HepG2 (cell line): ENCODE data around the gene NOX3. TPM values are rescaled to one million over a fixed set of nuclear protein-coding genes. Genes with fewer than 3 reads are reported as not detected.

ENCODE experiments used
- ATAC-seq: fragments of 200-7000 bp; cut with Tn5 transposase; 3 replicates; pipeline ENCODE4 v1.9.1; 2020; ENCODE audit warnings: mild to moderate bottlenecking, moderate library complexity
- BruUV-seq: library from RNA; stranded (reverse); fragments of 400-500 nt; replicated peaks from 2 replicates; lab custom pipeline; 2021; lab: Mats Ljungman, UMichigan
- CTCF ChIA-PET: fragments of 300-600 bp; formaldehyde crosslinking; extraction: SDS; loops from one replicate; lab custom pipeline; 2021; ENCODE audit warnings: low total read pairs, inconsistent platforms, low intra/inter-chr PET ratio; lab: Yijun Ruan, JAX
- POLR2A ChIA-PET: fragments of 350-600 bp; sonication (Branson Sonifier 250); formaldehyde crosslinking; loops from one replicate; lab custom pipeline; 2020; ENCODE audit warnings: antibody characterized with exemption, inconsistent platforms; lab: Yijun Ruan, JAX
- DNase-seq: peaks from one replicate; pipeline ENCODE4 v3.0.0-alpha.2; 2015; ENCODE audit warnings: low spot score
- FAIRE-seq: peaks from 3 replicates; lab custom pipeline; 2011; peaks lifted over from hg19 to GRCh38; lab: Jason Lieb, UNC
- H2AFZ ChIP-seq: one replicate; pipeline ENCODE4 v1.6.1; 2011; ENCODE audit warnings: low read length, inconsistent platforms
- H3K27ac ChIP-seq: fragments of 300-600 bp; 3 replicates; pipeline ENCODE4 v1.8.0; 2011; ENCODE audit warnings: mixed run types, mild to moderate bottlenecking, mixed read lengths, low read length, inconsistent platforms; ENCODE audit not compliant: insufficient read depth; ENCODE audit errors: extremely low read length
- H3K27me3 ChIP-seq, 2 experiments: fragments of 200-600 bp in 1 of 2; 2 replicates in 1 of 2; 3 replicates in 1 of 2; pipeline versions ENCODE4 v1.6.0 to v1.8.0; 2011; ENCODE audit warnings: low read length in 2 of 2, mild to moderate bottlenecking in 2 of 2, moderate library complexity in 2 of 2, inconsistent platforms in 1 of 2; ENCODE audit not compliant: insufficient read depth in 2 of 2, control insufficient read depth in 1 of 2
- H3K36me3 ChIP-seq, 2 experiments: fragments of 200-600 bp in 1 of 2; replicated peaks in 1 of 2; 2 replicates in 1 of 2; 3 replicates in 1 of 2; pipeline versions ENCODE4 v1.5.1 to v1.8.0; 2011; ENCODE audit warnings: low read length in 2 of 2, inconsistent platforms in 1 of 2; ENCODE audit not compliant: insufficient read depth in 2 of 2, control insufficient read depth in 1 of 2
- H3K4me1 ChIP-seq: 2 replicates; pipeline ENCODE4 v1.5.1; 2012; ENCODE audit warnings: low read length, inconsistent platforms; ENCODE audit not compliant: insufficient read depth
- H3K4me2 ChIP-seq: 2 replicates; pipeline ENCODE4 v1.6.0; 2011; ENCODE audit warnings: low read depth, low read length, inconsistent platforms
- H3K4me3 ChIP-seq, 3 experiments: fragments of 200-600 bp in 1 of 3; sonication (generic), shearing (Covaris generic) in 1 of 3; replicated peaks in 1 of 3; 2 replicates each; pipeline ENCODE4 v1.5.1; 2011 to 2016; ENCODE audit warnings: low read length in 3 of 3, inconsistent platforms in 2 of 3, low read depth in 2 of 3, mild to moderate bottlenecking in 2 of 3, control low read depth in 1 of 3, mixed read lengths in 1 of 3; ENCODE audit not compliant: insufficient read depth in 1 of 3
- H3K79me2 ChIP-seq: one replicate; pipeline ENCODE4 v1.6.1; 2011; ENCODE audit warnings: low read length, inconsistent platforms; ENCODE audit not compliant: insufficient read depth
- H3K9ac ChIP-seq: 2 replicates; pipeline ENCODE4 v1.6.0; 2011; ENCODE audit warnings: mild to moderate bottlenecking, low read depth, low read length, inconsistent platforms; ENCODE audit not compliant: insufficient read depth
- H3K9me3 ChIP-seq: 2 replicates; pipeline ENCODE4 v1.5.1; 2012; ENCODE audit warnings: mild to moderate bottlenecking, low read length
- H4K20me1 ChIP-seq: 2 replicates; pipeline ENCODE4 v1.6.0; 2011; ENCODE audit warnings: inconsistent platforms, mild to moderate bottlenecking, low read length, moderate library complexity; ENCODE audit not compliant: insufficient read depth
- CREB1 ChIP-seq, 2 experiments: fragments of 450-650 bp in 1 of 2; IDR thresholded peaks; 2 replicates each; pipeline ENCODE4 v1.6.1; 2016 to 2017; ENCODE audit warnings: control low read depth in 1 of 2, mild to moderate bottlenecking in 1 of 2, missing compliant biosample characterization in 1 of 2, missing genetic modification characterization in 1 of 2
- EEA1 ChIP-seq: sonication (generic); formaldehyde crosslinking; IDR thresholded peaks from 2 replicates; pipeline ENCODE4 v1.5.1; 2020; ENCODE audit warnings: mild to moderate bottlenecking, missing genetic modification reagents, borderline replicate concordance
- ELF3 ChIP-seq: IDR thresholded peaks from 2 replicates; pipeline ENCODE4 v1.6.1; 2016; ENCODE audit warnings: missing genetic modification reagents, missing compliant biosample characterization
- ETV5 ChIP-seq: IDR thresholded peaks from 2 replicates; pipeline ENCODE4 v1.6.1; 2018; ENCODE audit warnings: missing biosample characterization, missing genetic modification reagents, inconsistent platforms, borderline replicate concordance
- FOSL2 ChIP-seq: sonication (generic); formaldehyde crosslinking; IDR thresholded peaks from 2 replicates; pipeline ENCODE4 v1.4.0; 2020; ENCODE audit warnings: missing genetic modification reagents
- HOMEZ ChIP-seq: IDR thresholded peaks from 2 replicates; pipeline ENCODE4 v1.6.1; 2016; ENCODE audit warnings: low read depth
- ISX ChIP-seq: sonication (generic); formaldehyde crosslinking; conservative IDR thresholded peaks from 2 replicates; pipeline ENCODE4 v1.5.0; 2020; ENCODE audit warnings: missing genetic modification reagents
- NFIC ChIP-seq: IDR thresholded peaks from 2 replicates; pipeline ENCODE4 v1.6.1; 2012; ENCODE audit warnings: mild to moderate bottlenecking, low read length, inconsistent platforms
- RBAK ChIP-seq: sonication (generic); formaldehyde crosslinking; IDR thresholded peaks from 2 replicates; pipeline ENCODE4 v1.5.1; 2020; ENCODE audit warnings: mild to moderate bottlenecking, missing genetic modification reagents
- UBTF ChIP-seq: sonication (generic); formaldehyde crosslinking; IDR thresholded peaks from 2 replicates; pipeline ENCODE4 v1.4.0; 2020; ENCODE audit warnings: mild to moderate bottlenecking, missing genetic modification reagents
- ZNF10 ChIP-seq: sonication (generic); formaldehyde crosslinking; IDR thresholded peaks from 2 replicates; pipeline ENCODE4 v1.4.0; 2020; ENCODE audit warnings: mild to moderate bottlenecking, low read depth, missing genetic modification reagents, borderline replicate concordance
- ZNF460 ChIP-seq: sonication (generic); formaldehyde crosslinking; IDR thresholded peaks from 2 replicates; pipeline ENCODE4 v1.5.1; 2020; ENCODE audit warnings: missing genetic modification reagents, mild to moderate bottlenecking, borderline replicate concordance
- ZNF605 ChIP-seq: sonication (generic); formaldehyde crosslinking; IDR thresholded peaks from 2 replicates; pipeline ENCODE4 v1.8.0; 2022; ENCODE audit warnings: mild to moderate bottlenecking, missing genetic modification reagents
- ZNF670 ChIP-seq: sonication (generic); formaldehyde crosslinking; IDR thresholded peaks from 2 replicates; pipeline ENCODE4 v1.8.0; 2022; ENCODE audit warnings: mild to moderate bottlenecking, missing genetic modification reagents, borderline replicate concordance
- ZNF879 ChIP-seq: sonication (generic); formaldehyde crosslinking; IDR thresholded peaks from 2 replicates; pipeline ENCODE4 v1.8.1; 2023; ENCODE audit warnings: missing genetic modification reagents
- WGBS: methylation state at CpG from one replicate; pipeline ENCODE4 v1.1.6; 2017; ENCODE audit warnings: low lambda C conversion rate; 5-methylcytosine and 5-hydroxymethylcytosine counted together
- in situ Hi-C: cut with HindIII; loops from 2 replicates; pipeline ENCODE4 v1.10.0; 2017; ENCODE audit warnings: low pct_unique_long_range_greater_than_20kb; ENCODE audit not compliant: extremely low pct_ligation_motif_present
- intact Hi-C: fragments of 100-400 bp; cut with micrococcal nuclease; formaldehyde crosslinking; loops from one replicate; pipeline ENCODE4 v1.10.0; 2022; ENCODE audit not compliant: unreplicated experiment
- polyA plus RNA-seq, 8 experiments: library from polyadenylated mRNA; depleted of rRNA in 3 of 8; stranded (reverse) in 7 of 8; unstranded in 1 of 8; fragments of >200 nt; fragmentation: Illumina TruSeq in 4 of 8; extraction: Trizol in 4 of 8; gene quantifications; 2 replicates each; pipeline versions ENCODE4 v1.2.1 to v1.2.3, GENCODE V29; 2011 to 2016; ENCODE audit warnings: low read depth in 4 of 8, missing spikeins in 1 of 8, mixed read lengths in 1 of 8; ENCODE audit not compliant: insufficient read depth in 1 of 8
- total RNA-seq, 5 experiments: library from RNA; depleted of rRNA; stranded (reverse); fragments of >200 nt; fragmentation: Illumina TruSeq; extraction: Trizol; gene quantifications; 2 replicates each; pipeline ENCODE4 v1.2.3, GENCODE V29; 2016; ENCODE audit warnings: low read depth in 1 of 5
- TF ChIP-seq, protein P1 (sequence below): fragments of 450-650 bp; IDR thresholded peaks from 2 replicates; pipeline ENCODE4 v1.6.1; 2017; ENCODE audit warnings: mild to moderate bottlenecking

Gene NOX3
- total and polyA plus RNA-seq, 2 of the 13 experiments (the other 11 are each of a cell fraction or from before 2014, with no cell fraction given), result 0.09 to 0.18 TPM

DNA sequence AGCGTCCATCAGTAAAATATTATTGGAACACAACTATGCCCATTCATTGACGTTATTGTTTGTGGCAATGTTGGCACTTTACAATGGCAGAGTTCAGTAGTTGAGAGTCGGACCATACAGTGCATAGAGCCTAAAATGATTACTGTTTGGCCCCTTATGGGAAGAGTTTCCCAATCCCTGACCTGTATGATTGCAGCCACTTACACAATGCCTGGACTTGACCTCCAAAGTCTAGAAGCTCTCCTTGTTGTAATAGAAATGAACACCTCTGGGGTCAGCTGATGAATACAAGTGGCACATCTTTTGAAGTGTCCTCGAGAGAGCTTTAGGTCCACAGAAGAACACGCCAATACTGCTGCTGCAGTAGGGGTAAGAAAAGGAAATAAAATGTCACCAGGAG is 59.0 kb downstream of the NOX3 start (continued):
- TF ChIP-seq CREB1 (IDR thresholded peaks at IDR 0.05) (no peak), CREB1 (CRISPR knock-in tag; IDR thresholded peaks at IDR 0.05) (peak; percentile 32)
- TF ChIP-seq, all 625 proteins: peak for 48

DNA sequence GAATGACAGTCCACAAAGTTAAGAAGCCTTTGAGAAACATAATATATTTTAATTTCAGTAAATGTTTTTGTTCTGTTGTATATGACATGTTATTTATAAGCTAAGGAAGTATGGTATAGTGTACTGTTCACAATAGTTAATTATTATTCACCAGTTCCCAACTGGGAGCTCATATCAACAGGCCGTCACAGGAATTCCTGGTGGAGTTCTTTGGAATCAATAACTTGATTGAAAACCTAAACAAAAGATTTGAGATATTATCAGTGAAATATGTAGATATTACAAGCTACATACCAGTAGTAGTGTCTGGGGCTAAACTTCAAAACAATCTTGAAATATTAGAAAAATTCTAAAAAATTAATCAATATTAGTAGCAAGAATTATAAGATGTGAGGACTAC is 60.3 kb downstream of the NOX3 start:
- DNase-seq, result no peak
- no peak for ATAC-seq
- no peak for FAIRE-seq
- ChIA-PET CTCF (no interaction called here), POLR2A (interaction anchor here (1.0 to 2.6 kb wide), 4 partner anchors 17 to 92 kb away, joined by 3 to 14 read pairs (median 4); no protein-coding TSS in a partner anchor)
- intact Hi-C loops, result no loop called here
- H2AFZ ChIP-seq, result no peak overlapping the region
- H3K79me2 ChIP-seq, result no peaks in the 10 kb centered on the region
- peak overlapping the region; percentile 96 for H3K27ac ChIP-seq
- 78% methylated on average over 1 of the region's 1 CpG for WGBS
- H3K9me3 ChIP-seq, result no peaks in the 10 kb centered on the region
- peaks cover 67% of the 10 kb centered on the region for H3K4me1 ChIP-seq
- H3K9ac ChIP-seq, result no peak overlapping the region
- in situ Hi-C loops, result no loop called here
- H3K4me3 ChIP-seq, result no peak overlapping the region
- no peaks in the 10 kb centered on the region for H3K27me3 ChIP-seq
- no peaks in the 10 kb centered on the region for H4K20me1 ChIP-seq
- no peaks in the 10 kb centered on the region for H3K36me3 ChIP-seq
- no peak overlapping the region for H3K4me2 ChIP-seq
- no TSS peak for BruUV-seq
- TF ChIP-seq ZNF460 (CRISPR knock-in tag) (no peak), ETV5 (CRISPR knock-in tag) (no peak), ZNF605 (no peak), ZNF879 (no peak), EEA1 (no peak), UBTF (CRISPR knock-in tag) (no peak), RBAK (no peak), FOSL2 (CRISPR knock-in tag) (no peak), HOMEZ (CRISPR knock-in tag) (no peak), ZNF670 (CRISPR knock-in tag) (no peak), ISX (no peak), NFIC (peak; percentile 56; the same call in 1 of the 2 replicates), ELF3 (no peak; the same call in 1 of the 2 replicates), ZNF10 (CRISPR knock-in tag) (no peak)
- TF ChIP-seq, protein P1, sequence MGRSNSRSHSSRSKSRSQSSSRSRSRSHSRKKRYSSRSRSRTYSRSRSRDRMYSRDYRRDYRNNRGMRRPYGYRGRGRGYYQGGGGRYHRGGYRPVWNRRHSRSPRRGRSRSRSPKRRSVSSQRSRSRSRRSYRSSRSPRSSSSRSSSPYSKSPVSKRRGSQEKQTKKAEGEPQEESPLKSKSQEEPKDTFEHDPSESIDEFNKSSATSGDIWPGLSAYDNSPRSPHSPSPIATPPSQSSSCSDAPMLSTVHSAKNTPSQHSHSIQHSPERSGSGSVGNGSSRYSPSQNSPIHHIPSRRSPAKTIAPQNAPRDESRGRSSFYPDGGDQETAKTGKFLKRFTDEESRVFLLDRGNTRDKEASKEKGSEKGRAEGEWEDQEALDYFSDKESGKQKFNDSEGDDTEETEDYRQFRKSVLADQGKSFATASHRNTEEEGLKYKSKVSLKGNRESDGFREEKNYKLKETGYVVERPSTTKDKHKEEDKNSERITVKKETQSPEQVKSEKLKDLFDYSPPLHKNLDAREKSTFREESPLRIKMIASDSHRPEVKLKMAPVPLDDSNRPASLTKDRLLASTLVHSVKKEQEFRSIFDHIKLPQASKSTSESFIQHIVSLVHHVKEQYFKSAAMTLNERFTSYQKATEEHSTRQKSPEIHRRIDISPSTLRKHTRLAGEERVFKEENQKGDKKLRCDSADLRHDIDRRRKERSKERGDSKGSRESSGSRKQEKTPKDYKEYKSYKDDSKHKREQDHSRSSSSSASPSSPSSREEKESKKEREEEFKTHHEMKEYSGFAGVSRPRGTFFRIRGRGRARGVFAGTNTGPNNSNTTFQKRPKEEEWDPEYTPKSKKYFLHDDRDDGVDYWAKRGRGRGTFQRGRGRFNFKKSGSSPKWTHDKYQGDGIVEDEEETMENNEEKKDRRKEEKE, result no peak
